ENCODE data around the gene ODR4.
"Not testable (repeated sequence)": the region's sequence is repeated elsewhere in the genome, so short reads cannot be mapped to it uniquely, and the experiment has no call there.

The ODR4 gene

DNA sequence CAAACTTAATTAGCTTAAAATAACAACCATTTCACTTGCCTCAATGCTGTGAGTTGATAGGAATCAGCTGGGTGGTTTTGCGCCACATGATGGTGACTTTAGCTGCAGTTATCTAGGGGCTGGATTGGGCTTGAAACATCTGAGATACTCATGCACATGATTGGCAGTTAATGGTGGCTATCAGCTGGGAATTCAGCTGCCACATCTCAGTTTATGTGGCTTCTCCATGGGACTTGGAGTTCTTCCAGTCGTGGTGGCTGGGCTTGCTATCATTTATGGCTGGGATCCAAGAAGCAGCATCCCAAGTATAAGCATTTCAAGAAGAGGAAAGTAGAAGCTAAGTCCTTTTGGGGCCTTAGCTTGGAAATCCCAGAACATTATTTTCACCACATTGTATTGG lies 48.9 kb downstream of the ODR4 start:
- DNase-seq = no peak

DNA sequence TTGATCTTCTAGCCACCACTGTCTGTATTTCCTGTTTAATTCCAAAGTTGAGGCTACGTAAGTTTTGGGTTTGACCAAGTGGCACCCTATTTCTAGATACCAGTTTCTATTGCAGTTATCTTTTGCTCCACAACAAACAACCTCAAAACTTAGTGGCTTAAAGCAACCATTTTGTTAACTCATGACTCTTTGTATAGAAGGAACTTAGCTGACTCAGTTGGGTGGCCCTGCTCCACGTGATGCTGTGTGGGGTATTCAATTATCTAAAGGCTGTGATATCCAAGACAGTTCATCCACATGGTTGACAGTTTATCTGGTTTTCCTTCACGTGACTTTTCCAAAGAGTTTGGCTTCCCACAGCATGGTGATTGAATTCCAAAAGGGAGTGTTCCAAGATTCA lies 50.5 kb downstream of the ODR4 start:
- DNase-seq = no peak

DNA sequence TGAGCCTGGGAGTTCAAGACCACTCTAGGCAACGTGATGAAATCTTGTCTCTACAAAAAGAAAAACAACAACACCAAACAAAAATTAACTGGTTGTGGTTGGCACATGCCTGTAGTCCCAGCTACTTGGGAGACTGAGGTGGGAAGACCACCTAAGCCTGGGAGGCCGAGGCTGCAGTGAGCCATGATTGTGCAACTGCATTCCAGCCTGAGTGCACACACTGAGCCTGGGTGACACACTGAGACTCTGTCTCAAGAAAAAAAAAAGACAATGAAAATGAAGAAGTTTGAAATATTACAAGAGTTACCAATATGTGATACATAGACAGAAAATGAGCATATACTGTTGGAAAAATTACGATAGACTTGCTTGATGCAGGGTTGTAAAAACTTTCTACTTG lies 53.4 kb downstream of the ODR4 start:
- DNase-seq = no peak

DNA sequence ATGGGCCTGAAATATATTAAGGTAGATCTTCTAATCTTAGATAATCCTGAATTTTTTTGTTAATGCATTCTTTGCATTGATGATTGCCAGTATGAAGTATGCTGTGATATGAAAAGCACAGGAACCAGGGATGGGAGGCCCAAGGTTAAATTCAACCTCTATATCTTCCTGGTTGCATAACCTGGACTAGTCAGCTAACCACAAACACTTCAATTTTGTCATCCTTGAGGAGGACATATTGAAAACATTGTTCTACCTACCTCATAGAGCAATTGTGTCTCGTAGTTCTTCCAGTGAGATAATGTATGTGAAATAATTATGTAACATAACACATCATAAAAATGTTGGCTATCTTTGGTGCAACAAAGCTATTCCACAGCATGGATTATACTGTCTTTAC lies 59.7 kb downstream of the ODR4 start:
- no peak for DNase-seq

DNA sequence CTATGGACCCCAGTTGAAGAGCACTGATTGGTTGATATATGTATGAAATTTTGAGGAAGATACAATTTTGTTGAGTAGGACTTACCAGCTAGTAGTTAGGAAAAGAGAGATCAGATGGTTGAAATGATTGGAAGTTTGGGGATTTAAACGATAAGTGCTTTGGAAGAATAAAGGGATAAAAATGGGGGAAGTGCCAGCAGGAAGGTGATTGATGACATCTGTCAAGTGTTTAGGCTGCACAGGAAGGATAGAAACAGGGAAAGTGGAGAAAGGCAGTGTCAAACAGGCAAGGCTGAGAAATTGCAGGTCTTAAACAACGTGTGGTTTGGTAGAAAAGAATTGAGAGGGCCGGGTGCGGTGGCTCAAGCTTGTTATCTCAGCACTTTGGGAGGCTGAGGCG lies 62.9 kb downstream of the ODR4 start:
- no peak for DNase-seq

DNA sequence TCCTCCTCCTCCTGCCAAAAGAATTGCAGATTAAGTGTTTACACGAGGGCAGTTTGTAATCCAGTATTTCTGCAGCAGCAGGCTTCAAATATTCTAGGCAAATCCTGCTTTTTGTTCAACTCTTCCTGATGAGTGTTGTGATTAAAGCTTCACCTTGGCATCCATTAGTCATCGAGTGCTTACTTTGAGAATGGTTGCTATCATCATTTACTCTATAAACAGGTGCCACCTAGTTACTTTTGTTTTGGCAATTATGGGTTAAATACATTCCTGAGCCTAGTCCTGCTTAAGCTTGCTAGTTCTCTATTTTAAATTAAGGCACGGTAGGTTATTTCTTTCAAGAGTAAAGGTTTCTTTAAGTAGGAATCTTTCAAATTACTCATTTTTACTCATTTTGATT lies 64.9 kb downstream of the ODR4 start:
- no peak for DNase-seq

DNA sequence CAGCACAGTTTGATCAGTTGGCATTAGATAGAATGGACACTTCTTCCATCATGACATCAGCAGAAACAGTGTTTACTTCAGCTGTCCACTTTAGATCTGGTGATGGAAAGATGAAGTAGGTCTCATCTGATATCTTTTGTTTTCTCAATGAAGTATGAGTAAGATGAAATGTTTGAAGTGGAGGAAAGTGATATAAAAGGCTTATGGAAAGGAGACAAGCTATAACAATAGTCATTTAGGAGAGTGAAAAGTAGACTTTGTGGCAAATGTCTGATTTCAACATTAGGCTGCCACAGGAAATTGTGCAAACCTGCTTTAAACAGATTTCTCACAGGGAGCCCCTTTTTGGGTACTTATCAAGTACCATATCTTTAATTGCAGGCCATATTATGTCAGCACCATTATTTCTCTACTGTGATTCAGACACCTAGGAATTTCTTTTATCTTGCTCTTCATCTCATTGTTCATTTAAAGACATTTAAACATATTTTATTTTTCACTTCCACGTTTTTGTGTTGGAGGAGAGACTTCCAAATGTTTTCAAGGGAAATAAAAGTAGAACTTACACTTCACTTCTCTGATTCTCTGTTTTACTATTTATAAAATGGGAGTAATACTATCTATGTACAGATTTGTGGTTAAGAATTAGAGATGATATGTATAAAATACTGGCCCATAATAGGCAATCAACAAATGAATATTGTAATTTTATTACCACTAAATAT lies 67.2 kb downstream of the ODR4 start:
- no peak for DNase-seq

DNA sequence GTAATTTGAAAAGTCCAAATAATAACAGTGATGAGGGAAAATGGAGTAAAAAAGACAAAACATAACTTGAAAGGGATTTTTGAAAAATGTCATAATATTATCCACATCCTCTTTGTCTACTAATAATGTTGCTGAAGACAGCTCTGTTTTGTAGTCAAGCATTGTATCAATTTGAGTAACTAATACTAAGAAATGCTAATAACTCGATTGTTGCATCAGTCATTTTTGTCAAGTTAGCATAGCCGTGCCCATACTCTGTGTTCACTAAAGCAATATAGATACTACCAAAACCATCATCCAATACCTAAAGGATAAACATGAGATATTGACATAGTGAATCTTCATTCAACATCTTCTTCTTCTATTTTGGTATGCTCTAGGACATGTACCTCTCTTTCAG lies 68.0 kb downstream of the ODR4 start:
- no peak for DNase-seq

DNA sequence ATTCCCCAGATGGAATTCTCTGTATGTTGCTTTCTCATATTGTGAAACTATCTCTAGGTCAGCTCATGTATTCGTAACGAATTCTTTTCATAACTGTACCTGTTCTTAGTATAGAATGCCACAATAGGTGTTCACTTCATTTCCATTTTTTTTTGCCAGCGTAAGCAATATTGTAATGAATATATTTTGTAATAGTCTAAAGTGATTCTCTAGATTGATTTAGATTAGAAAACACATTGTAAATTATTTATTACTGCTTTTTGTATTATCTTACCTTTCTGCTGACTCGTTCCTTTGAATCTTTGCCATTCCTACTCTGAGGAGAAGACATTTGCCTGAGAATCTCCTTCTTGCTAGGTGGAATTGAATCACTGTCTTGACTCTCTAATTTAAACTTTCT lies 70.5 kb downstream of the ODR4 start:
- DNase-seq = no peak

DNA sequence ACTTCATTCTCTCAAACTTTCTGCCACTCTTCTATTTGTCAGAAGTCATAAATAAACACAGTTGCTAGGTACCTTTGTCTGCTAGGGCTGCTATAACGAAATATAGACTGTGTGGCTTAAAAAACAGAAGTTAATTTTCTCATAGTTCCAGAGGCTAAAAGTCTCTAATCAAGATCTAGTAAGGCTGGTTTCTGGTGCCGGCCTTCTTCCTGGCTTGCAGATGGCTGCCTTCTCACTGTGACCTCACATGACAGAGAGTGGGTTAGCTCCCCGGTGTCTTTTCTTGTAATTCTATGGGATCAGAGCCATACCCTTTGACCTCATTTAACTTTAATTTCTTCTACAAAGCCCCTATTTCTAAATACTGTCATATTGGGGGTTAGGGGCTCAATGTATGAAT lies 79.3 kb downstream of the ODR4 start:
- DNase-seq = no peak

DNA sequence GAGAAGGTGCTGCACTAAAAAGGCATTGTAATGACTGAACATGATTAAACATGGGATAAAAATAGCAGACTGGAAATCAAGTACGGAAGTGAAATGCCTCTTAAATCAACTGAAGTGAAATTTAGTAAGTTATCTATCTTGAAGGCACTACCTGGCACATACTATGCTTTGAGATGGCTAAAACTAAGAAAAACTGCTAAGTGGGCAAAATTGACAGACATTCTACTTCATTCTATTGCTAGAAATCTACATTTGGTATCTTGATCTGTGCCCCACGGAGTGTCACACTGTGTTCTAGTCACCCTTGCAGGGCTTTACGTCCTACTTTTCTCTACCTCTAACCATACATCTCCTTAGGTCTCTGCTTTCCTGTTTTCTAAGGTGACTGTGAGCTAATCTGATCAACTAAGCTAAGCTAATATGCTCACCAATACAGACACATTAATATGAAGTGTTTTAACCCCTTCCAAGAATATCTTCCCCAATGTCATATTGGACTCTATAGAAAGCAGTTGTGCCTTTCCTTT lies 81.2 kb downstream of the ODR4 start:
- no peak for DNase-seq

DNA sequence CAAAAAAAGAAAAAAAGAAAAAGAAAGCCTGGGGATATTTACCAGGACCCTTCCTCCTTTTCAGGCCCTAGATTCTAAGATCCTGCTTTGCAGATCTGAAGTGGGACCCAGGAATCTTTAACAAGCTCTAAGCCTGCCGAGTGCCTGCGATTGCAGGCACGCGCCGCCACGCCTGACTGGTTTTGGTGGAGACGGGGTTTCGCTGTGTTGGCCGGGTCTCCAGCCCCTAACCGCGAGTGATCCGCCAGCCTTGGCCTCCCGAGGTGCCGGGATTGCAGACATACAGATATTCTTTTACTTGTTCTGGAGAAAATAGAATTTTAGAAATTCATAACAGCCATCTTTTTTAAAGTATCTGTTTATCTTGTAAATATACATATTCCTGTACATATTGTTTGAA lies 83.5 kb downstream of the ODR4 start:
- not testable (repeated sequence) for DNase-seq

DNA sequence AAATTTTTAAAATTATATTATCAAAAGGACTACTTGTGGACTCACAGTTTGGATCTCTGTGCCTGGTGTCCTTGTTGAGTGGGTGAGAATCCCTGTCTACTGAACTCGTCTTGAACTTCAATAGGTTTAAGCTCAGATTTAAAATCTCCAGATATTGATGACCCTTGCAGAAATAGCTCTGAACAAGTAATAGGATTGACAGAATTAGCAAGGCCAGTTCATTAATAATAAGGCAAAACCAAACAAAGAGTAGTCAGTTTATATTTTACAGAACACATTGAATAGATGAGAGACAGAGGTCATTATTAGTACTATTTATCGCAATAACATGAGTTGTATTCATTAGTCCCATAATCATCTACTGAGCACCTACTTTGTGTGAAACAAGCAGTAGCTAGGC lies 85.4 kb downstream of the ODR4 start, which contains the start of gene PDC:
TSS of gene PDC (minus strand) at position 101 of the 400 bp plus-strand sequence. CDS start 11,655 bp downstream, outside the sequence.
- DNase-seq = no peak

DNA sequence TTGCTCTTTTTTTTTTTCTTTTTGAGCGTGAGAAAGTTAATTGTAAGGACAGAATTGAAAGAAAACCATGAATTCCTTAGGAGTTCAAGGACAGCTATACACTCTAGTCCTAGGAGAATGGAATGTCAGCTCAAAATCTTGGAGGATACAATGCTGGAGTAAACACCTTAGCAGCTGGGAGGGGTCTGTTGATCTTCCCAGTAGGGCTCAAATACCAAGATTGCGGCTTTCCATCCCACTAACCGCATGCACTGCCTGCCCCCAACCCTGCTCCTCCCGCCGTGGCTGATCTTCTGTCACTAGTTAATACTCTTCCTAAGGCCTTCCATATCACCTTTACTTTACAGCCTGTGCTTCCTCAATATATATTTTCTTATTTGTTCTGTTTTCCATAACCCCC lies 87.9 kb downstream of the ODR4 start:
- DNase-seq = no peak

DNA sequence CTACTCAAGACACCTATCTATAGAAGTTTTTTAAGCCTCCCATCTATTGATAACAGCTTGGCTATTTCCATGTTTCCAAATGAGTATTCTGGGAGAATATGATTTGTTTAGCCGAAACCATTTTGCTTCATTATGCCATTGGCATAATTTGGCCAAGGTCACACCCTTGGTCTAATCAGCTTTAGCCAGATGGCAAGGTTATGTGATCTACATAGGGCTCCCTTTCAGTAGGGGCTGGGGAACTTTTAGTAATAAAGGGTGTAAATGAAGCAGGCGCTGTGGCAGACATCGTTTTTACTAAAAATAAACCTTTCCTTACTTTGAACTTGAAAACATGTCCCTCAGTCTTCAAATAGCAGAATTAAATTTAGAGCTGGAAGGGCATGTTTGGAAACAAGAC lies 88.3 kb downstream of the ODR4 start:
- no peak for DNase-seq

DNA sequence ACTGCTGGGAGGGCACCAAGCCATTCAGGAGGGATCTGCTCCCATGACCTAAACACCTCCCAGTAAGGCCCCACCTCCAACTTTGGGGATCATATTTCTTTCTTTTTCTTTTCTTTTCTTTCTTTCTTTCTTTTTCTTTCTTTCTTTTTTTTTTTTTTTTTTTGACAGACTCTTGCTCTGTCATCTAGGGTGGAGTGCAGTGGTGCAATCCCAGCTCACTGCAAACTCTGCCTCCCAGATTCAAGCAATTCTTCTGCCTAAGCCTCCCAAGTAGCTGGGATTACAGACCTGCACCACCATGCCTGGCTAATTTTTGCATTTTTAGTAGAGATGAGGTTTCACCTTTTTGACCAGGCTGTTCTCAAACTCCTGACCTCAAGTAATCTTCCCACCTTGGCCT lies 89.9 kb downstream of the ODR4 start:
- not testable (repeated sequence) for DNase-seq

DNA sequence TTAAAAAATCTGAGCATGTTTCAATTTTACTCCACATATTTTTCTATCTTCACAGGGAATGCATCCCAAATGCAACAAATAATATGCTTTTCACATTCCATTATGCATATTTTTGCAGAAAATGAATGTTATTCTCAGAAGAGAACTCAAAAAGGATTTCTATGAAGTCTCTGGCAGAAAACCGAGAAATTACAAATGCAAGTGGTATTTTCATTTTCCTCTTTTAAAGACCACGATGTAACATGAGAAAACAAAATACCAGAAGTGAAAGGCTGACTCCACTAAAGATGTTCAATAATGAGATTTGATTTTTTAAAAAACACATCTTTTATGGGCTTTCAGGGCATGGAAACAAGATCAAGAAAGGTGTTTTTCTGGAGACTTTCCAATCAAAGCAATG lies 90.3 kb downstream of the ODR4 start:
- DNase-seq = no peak
